ENCODE measurements around the gene PRDX5. TPM values are rescaled to one million over a fixed set of nuclear protein-coding genes. Genes with fewer than 3 reads are reported as not detected.

The PRDX5 gene
- total and polyA plus RNA-seq, 7 experiments from 2014 or later: 41.4 to 195 (median 59.6) TPM

Small RNA genes lying within 50 kb of the gene (microRNA-seq; reads per million reads assigned to microRNA genes)
- gene MIR1237 (ENCODE audit: borderline microRNAs expressed): not detected
- gene MIR7155 (ENCODE audit: borderline microRNAs expressed): 2.1 reads per million

Other genes with a start within 250 kb of the PRDX5 start
- 10 to 100 TPM in 2 of 5 experiments, 1 to 10 TPM in 3; 5.4 to 12.4 (median 8.7) TPM for gene MACROD1, start 152.0 kb upstream of the PRDX5 start, total RNA-seq
- gene MACROD1, start 152.0 kb upstream of the PRDX5 start, polyA plus RNA-seq: 10 to 100 TPM in 1 of 2 donors, 1 to 10 TPM in 1; 9.7 to 16.2 TPM
- 100 to 1,000 TPM in 1 of 5 experiments, 10 to 100 TPM in 4; 45.1 to 243 (median 88.8) TPM for gene STIP1, start 131.9 kb upstream of the PRDX5 start, total RNA-seq
- 100 to 1,000 TPM in 1 of 2 donors, 10 to 100 TPM in 1; 56.6 to 123 TPM for gene STIP1, start 131.9 kb upstream of the PRDX5 start, polyA plus RNA-seq
- 100 to 1,000 TPM in 4 of 5 experiments, 10 to 100 TPM in 1; 77.1 to 209 (median 120) TPM for gene FERMT3, start 111.4 kb upstream of the PRDX5 start, total RNA-seq
- gene FERMT3, start 111.4 kb upstream of the PRDX5 start, polyA plus RNA-seq: 100 to 1,000 TPM; 119 to 186 TPM
- gene TRPT1, start 91.9 kb upstream of the PRDX5 start, total RNA-seq: 10 to 100 TPM; 24.0 to 53.0 (median 27.2) TPM
- gene TRPT1, start 91.9 kb upstream of the PRDX5 start, polyA plus RNA-seq: 10 to 100 TPM; 50.0 to 53.7 TPM
- 10 to 100 TPM; 47.8 to 94.0 (median 78.3) TPM for gene NUDT22, start 91.8 kb upstream of the PRDX5 start, total RNA-seq
- gene NUDT22, start 91.8 kb upstream of the PRDX5 start, polyA plus RNA-seq: 10 to 100 TPM; 40.7 to 51.2 TPM
- 10 to 100 TPM; 39.3 to 61.7 (median 47.4) TPM for gene DNAJC4, start 87.6 kb upstream of the PRDX5 start, total RNA-seq
- 10 to 100 TPM; 24.3 to 26.7 TPM for gene DNAJC4, start 87.6 kb upstream of the PRDX5 start, polyA plus RNA-seq
- 10 to 100 TPM; 30.6 to 99.5 (median 88.0) TPM for gene VEGFB, start 83.5 kb upstream of the PRDX5 start, total RNA-seq
- 10 to 100 TPM; 12.9 to 15.3 TPM for gene VEGFB, start 83.5 kb upstream of the PRDX5 start, polyA plus RNA-seq
- gene FKBP2, start 77.0 kb upstream of the PRDX5 start, total RNA-seq: 10 to 100 TPM; 20.3 to 46.6 (median 33.5) TPM
- gene FKBP2, start 77.0 kb upstream of the PRDX5 start, polyA plus RNA-seq: 10 to 100 TPM; 61.8 to 81.4 TPM
- gene PPP1R14B, start 71.2 kb upstream of the PRDX5 start, total RNA-seq: 100 to 1,000 TPM in 1 of 5 experiments, 10 to 100 TPM in 4; 20.1 to 116 (median 26.0) TPM
- gene PPP1R14B, start 71.2 kb upstream of the PRDX5 start, polyA plus RNA-seq: 10 to 100 TPM; 23.9 to 29.5 TPM
- 10 to 100 TPM in 2 of 5 experiments, 1 to 10 TPM in 3; 3.3 to 12.1 (median 8.1) TPM for gene PLCB3, start 66.6 kb upstream of the PRDX5 start, total RNA-seq
- gene PLCB3, start 66.6 kb upstream of the PRDX5 start, polyA plus RNA-seq: under 1 TPM; 0.19 to 0.81 TPM
- 10 to 100 TPM; 17.5 to 41.1 (median 22.7) TPM for gene BAD, start 33.5 kb upstream of the PRDX5 start, total RNA-seq
- gene BAD, start 33.5 kb upstream of the PRDX5 start, polyA plus RNA-seq: 10 to 100 TPM; 40.3 TPM
- gene GPR137, start 32.3 kb upstream of the PRDX5 start, total RNA-seq: 10 to 100 TPM; 25.2 to 45.9 (median 34.3) TPM
- gene GPR137, start 32.3 kb upstream of the PRDX5 start, polyA plus RNA-seq: 1 to 10 TPM; 4.9 to 5.4 TPM
- gene KCNK4, start 26.8 kb upstream of the PRDX5 start, total RNA-seq: under 1 TPM in 1 of 5 experiments, not detected in 4; 0.42 TPM
- not detected for gene KCNK4, start 26.8 kb upstream of the PRDX5 start, polyA plus RNA-seq
- under 1 TPM in 1 of 5 experiments, not detected in 4; 0.60 TPM for gene CATSPERZ, start 17.8 kb upstream of the PRDX5 start, total RNA-seq
- gene CATSPERZ, start 17.8 kb upstream of the PRDX5 start, polyA plus RNA-seq: not detected
- 10 to 100 TPM; 23.7 to 42.0 (median 27.9) TPM for gene ESRRA, start 12.6 kb upstream of the PRDX5 start, total RNA-seq
- 10 to 100 TPM in 1 of 2 donors, 1 to 10 TPM in 1; 5.3 to 12.9 TPM for gene ESRRA, start 12.6 kb upstream of the PRDX5 start, polyA plus RNA-seq
- gene TRMT112, start 562 bp upstream of the PRDX5 start, total RNA-seq: 100 to 1,000 TPM in 4 of 5 experiments, 10 to 100 TPM in 1; 90.9 to 208 (median 152) TPM
- 100 to 1,000 TPM; 527 to 613 TPM for gene TRMT112, start 562 bp upstream of the PRDX5 start, polyA plus RNA-seq
- 100 to 1,000 TPM in 3 of 5 experiments, 10 to 100 TPM in 2; 73.4 to 182 (median 116) TPM for gene CCDC88B, start 22.1 kb downstream of the PRDX5 start, total RNA-seq
- gene CCDC88B, start 22.1 kb downstream of the PRDX5 start, polyA plus RNA-seq: 10 to 100 TPM; 12.8 to 35.1 TPM
- 10 to 100 TPM; 14.2 to 35.7 (median 27.9) TPM for gene RPS6KA4, start 41.0 kb downstream of the PRDX5 start, total RNA-seq
- 1 to 10 TPM; 4.6 to 7.7 TPM for gene RPS6KA4, start 41.0 kb downstream of the PRDX5 start, polyA plus RNA-seq
- not detected for gene SLC22A11, start 237.8 kb downstream of the PRDX5 start, total RNA-seq
- not detected for gene SLC22A11, start 237.8 kb downstream of the PRDX5 start, polyA plus RNA-seq

Measured in naive thymus-derived CD4-positive, alpha-beta T cell (primary cell).